Thymus (tissue), 11 donors: ENCODE results near the gene FHIT. TPM values are rescaled to one million over a fixed set of nuclear protein-coding genes. Genes with fewer than 3 reads are reported as not detected.
A peak's percentile ranks its signal among the peaks of the same experiment; 100 is the strongest.

Experiments used
- DNase-seq, 9 donors: peaks; one replicate each; pipeline ENCODE4 v3.0.0-alpha.2; 2013; ENCODE audit warnings: low spot score in 9 of 9, low read depth in 6 of 9, missing footprints in 1 of 9
- H3K27ac ChIP-seq, 2 donors: one replicate each; pipeline ENCODE4 v1.5.1; 2013; ENCODE audit warnings: control low read depth in 1 of 2, low read depth in 1 of 2, low read length in 1 of 2, mild to moderate bottlenecking in 1 of 2, moderate library complexity in 1 of 2
- H3K27me3 ChIP-seq, 2 donors: one replicate each; pipeline ENCODE4 v1.5.1; 2013; ENCODE audit warnings: low read length in 1 of 2; ENCODE audit not compliant: control insufficient read depth in 2 of 2, insufficient read depth in 1 of 2
- H3K36me3 ChIP-seq, 2 donors: one replicate each; pipeline ENCODE4 v1.5.1; 2013; ENCODE audit warnings: low read length in 1 of 2, mild to moderate bottlenecking in 1 of 2, moderate library complexity in 1 of 2; ENCODE audit not compliant: control insufficient read depth in 2 of 2, insufficient read depth in 2 of 2
- H3K4me1 ChIP-seq, 2 donors: one replicate each; pipeline ENCODE4 v1.5.1; 2013; ENCODE audit warnings: low read length in 2 of 2; ENCODE audit not compliant: control insufficient read depth in 2 of 2, insufficient read depth in 2 of 2
- H3K4me3 ChIP-seq, 2 donors: one replicate each; pipeline ENCODE4 v1.5.1; 2013; ENCODE audit warnings: low read length in 2 of 2, control low read depth in 1 of 2, mild to moderate bottlenecking in 1 of 2
- H3K9me3 ChIP-seq, 2 donors: one replicate each; pipeline ENCODE4 v1.5.1; 2013; ENCODE audit warnings: low read length in 1 of 2, mild to moderate bottlenecking in 1 of 2; ENCODE audit not compliant: control insufficient read depth in 2 of 2, insufficient read depth in 1 of 2
- WGBS: extraction: QIAGEN DNeasy Blood & Tissue Kit; methylation state at CpG from one replicate; pipeline ENCODE4 v1.1.7; 2013; 5-methylcytosine and 5-hydroxymethylcytosine counted together
- polyA plus RNA-seq: library from polyadenylated mRNA; stranded (reverse); fragments of 200-250 nt; gene quantifications from one replicate; pipeline ENCODE4 v1.2.3, GENCODE V29; 2013
- total RNA-seq: library from RNA; stranded (reverse); fragments of 120-200 nt; gene quantifications from one replicate; pipeline ENCODE4 v1.2.4, GENCODE V29; 2013
- donor health status: healthy.

The FHIT gene
- total and polyA plus RNA-seq, 2 donors = 9.2 to 13.2 TPM

DNA sequence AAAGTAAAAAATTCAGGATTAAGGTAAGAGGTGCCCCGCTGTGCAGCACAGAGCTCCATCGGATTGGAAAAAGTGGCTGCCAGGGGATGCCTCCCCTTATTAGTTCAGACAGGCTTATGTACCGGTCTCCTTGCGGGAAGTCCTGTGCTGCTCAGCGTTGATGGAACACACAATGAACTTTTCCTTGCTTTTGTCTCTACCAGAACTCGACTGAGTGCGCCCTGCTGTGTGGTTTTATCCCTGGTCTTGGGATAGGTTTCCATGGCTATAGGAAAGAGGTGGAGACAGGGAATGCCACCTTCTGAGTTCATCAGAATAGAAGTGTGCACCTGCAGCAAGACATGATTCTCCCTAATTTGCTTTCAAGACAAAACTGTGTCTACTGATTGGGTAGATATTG is 1455.5 kb downstream of the FHIT start:
- H3K9me3 ChIP-seq = no peaks in the 10 kb centered on the region
- 96% methylated on average over 7 of the region's 7 CpGs for WGBS

DNA sequence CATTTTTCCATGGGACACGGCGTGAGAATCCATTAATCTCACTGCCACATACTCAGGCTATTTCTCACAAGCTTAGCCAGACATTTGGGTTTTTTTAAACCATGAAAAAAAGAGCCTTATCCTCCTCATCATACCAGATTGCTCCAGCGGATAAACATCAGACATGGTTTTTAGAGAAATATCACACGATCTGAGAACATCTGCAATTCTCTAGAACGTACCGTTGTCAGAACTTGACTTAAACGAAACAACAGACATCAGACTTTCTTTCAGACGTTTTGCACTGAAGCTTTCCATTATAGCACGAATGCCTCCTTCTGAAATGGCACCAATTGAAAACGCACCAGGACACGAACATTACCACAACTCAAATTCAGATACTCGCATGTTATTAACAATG is 1457.3 kb downstream of the FHIT start:
- Histone ChIP-seq H3K27me3 (no peaks in the 10 kb centered on the region), H3K4me1 (peaks cover 23 to 52% of the 10 kb centered on the region in 2 donors), H3K27ac (peak overlapping the region; percentile 67 to 89), H3K36me3 (peaks cover 0 to 2% of the 10 kb centered on the region in 2 donors), H3K9me3 (no peaks in the 10 kb centered on the region), H3K4me3 (no peak overlapping the region)
- 42% methylated on average over 12 of the region's 12 CpGs for WGBS
- peak in 4 of 9 donors; percentile 51 to 80 (median 58) for DNase-seq

More for the DNA sequence above, 1455.5 kb downstream of the FHIT start:
- peaks cover 0 to 2% of the 10 kb centered on the region in 2 donors for H3K36me3 ChIP-seq
- H3K4me3 ChIP-seq = no peak overlapping the region
- peaks cover 30 to 65% of the 10 kb centered on the region in 2 donors for H3K4me1 ChIP-seq
- DNase-seq = no peak
- no peak overlapping the region for H3K27ac ChIP-seq
- no peaks in the 10 kb centered on the region for H3K27me3 ChIP-seq

DNA sequence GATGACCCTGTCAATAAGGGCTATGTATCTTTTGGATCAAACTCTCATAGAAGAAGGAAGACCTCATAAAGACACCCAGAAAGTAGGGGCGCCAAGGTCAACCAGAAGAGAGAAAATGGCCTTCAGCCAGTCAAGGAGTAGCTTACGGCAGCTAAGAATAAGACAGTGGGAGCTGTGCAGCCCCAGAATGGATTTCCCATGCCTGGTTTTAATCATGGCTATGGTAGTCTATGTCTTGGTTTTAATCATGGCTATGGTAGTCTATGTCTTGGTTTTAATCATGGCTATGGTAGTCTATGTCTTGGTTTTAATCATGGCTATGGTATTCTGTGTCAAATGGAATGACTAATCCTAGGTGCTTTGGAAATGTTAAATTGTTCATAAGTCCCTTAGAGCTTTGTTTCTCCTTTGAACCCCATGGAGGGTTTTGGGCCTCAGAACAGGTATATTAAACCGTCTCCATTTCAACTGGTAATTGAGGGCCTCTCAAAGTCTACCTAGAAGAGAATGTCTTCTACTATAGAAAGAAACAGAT is 1459.4 kb downstream of the FHIT start:
- H3K9me3 ChIP-seq = no peaks in the 10 kb centered on the region
- 82% methylated on average over 3 of the region's 3 CpGs for WGBS
- peaks cover 23 to 54% of the 10 kb centered on the region in 2 donors for H3K4me1 ChIP-seq
- H3K36me3 ChIP-seq = peaks cover 0 to 2% of the 10 kb centered on the region in 2 donors
- H3K4me3 ChIP-seq = no peak overlapping the region
- H3K27ac ChIP-seq = no peak overlapping the region
- DNase-seq = no peak
- no peaks in the 10 kb centered on the region for H3K27me3 ChIP-seq

DNA sequence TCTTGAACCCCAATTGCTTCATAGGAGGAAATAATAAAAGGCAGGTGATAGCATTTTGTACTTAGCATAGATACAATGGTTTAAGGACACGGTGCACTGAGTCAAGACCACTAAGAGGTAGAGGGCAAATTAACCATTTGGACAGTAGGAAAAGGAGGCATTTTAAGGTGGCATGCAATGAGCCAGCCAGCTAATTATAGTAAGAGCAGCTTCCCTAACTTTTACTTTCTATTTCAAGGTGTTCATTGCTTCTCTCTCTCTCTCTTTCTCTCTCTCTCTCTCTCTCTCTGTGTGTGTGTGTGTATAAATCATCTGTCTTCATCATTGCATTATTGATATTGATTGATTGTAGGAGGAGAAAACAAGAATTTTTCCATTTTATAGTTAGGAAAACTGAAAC is 1461.0 kb downstream of the FHIT start:
- DNase-seq = no peak
- WGBS = 70% methylated on average over 1 of the region's 1 CpG
- H3K27ac ChIP-seq = no peak overlapping the region

DNA sequence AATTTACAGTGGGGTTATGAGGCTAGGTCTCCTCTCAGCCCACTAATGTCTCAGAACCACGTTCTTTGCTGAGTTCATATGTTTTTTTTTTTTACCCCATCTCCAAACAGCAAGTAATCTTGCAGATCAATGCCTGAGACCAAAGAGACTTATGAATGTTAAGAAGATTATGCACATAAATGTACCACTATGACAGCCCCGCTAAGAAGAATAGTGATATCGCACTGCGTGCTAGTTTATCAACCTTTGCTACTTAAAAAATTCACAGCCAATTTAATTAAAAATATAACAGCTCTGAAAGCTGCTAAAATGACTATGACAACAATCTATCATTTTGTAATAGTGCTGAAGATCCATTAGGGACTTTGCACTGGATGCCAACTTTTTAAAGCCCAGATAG is 1462.5 kb downstream of the FHIT start:
- H3K4me3 ChIP-seq = no peak overlapping the region
- H3K36me3 ChIP-seq = peaks cover 0 to 2% of the 10 kb centered on the region in 2 donors
- H3K4me1 ChIP-seq = peaks cover 12 to 30% of the 10 kb centered on the region in 2 donors
- no peaks in the 10 kb centered on the region for H3K9me3 ChIP-seq
- WGBS = 95% methylated on average over 4 of the region's 4 CpGs
- H3K27ac ChIP-seq = no peak overlapping the region
- DNase-seq = no peak
- no peaks in the 10 kb centered on the region for H3K27me3 ChIP-seq

More for the DNA sequence above, 1461.0 kb downstream of the FHIT start:
- peaks cover 20 to 40% of the 10 kb centered on the region in 2 donors for H3K4me1 ChIP-seq
- no peaks in the 10 kb centered on the region for H3K9me3 ChIP-seq
- no peaks in the 10 kb centered on the region for H3K27me3 ChIP-seq
- H3K4me3 ChIP-seq = no peak overlapping the region
- H3K36me3 ChIP-seq = peaks cover 0 to 2% of the 10 kb centered on the region in 2 donors

DNA sequence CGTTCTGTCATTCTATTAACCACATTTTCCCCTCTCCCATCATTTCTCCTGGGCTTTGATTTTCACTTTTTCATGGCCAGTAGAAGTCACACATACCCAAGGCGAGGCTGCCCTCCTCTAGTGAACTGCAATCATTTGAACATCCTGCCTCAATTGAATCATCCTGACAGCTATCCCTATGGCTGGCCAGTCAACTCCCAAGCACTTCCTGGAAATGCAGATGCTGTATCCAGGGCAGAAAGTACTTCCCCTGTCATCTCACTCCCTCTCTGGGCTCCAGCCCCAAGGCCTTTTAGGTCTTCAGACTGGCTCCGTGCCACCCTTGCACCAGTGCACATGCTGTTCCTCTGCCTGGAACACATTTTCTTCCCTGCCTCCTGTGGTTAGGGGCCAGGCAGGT is 1463.1 kb downstream of the FHIT start:
- no peak for DNase-seq
- H3K4me1 ChIP-seq = peaks cover 6 to 24% of the 10 kb centered on the region in 2 donors
- H3K27ac ChIP-seq = no peak overlapping the region
- H3K9me3 ChIP-seq = no peaks in the 10 kb centered on the region
- H3K36me3 ChIP-seq = peaks cover 0 to 2% of the 10 kb centered on the region in 2 donors
- 98% methylated on average over 3 of the region's 3 CpGs for whole genome bisulfite sequencing
- no peak overlapping the region for H3K4me3 ChIP-seq
- no peaks in the 10 kb centered on the region for H3K27me3 ChIP-seq

DNA sequence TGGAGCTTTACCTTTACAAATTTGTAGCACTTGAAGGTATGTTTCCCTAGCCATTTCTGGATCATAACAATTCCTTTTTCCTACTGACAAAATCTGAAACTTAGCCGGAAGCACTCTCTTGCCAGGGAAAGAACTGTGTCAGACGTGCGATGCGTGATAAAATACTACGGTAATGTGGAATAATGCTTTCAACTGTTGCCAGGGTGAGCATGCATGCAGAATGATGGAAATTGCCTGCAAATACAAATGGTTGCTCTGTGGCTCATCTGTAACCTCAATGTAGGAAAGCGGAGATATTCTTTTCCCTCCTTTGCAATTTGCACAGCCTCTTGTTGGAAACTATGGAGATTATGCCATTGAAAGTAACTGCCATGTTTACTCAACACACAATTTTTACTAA is 1464.9 kb downstream of the FHIT start:
- Histone ChIP-seq H3K27me3 (no peaks in the 10 kb centered on the region), H3K4me1 (peaks cover 6 to 19% of the 10 kb centered on the region in 2 donors), H3K36me3 (peaks cover 0 to 2% of the 10 kb centered on the region in 2 donors), H3K9me3 (no peaks in the 10 kb centered on the region), H3K27ac (no peak overlapping the region), H3K4me3 (no peak overlapping the region)
- WGBS = 96% methylated on average over 6 of the region's 6 CpGs
- DNase-seq = no peak

DNA sequence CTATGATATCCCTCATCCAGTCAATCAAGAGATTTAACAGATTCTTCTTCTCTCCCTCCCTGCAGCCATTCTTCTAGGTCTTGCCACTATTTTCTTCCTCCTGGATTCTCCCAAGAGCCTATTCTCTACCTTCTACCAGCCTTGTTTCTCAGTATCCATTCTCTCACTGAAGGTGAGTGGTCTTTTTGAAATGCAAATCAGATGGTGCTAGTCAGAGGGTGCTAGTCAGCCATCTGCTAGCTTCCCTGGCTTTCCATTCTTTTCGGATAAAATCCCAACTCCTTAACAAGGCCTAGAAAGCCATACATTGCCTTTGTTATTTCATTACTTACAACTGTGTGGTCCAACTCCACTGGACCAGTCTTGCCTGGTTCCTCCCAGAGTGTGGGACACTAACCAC is 1467.1 kb downstream of the FHIT start:
- no peak overlapping the region for H3K4me3 ChIP-seq
- no peaks in the 10 kb centered on the region for H3K9me3 ChIP-seq
- no peaks in the 10 kb centered on the region for H3K36me3 ChIP-seq
- 100% methylated on average over 1 of the region's 1 CpG for WGBS
- DNase-seq = no peak
- no peaks in the 10 kb centered on the region for H3K27me3 ChIP-seq
- peaks cover 4 to 10% of the 10 kb centered on the region in 2 donors for H3K4me1 ChIP-seq
- no peak overlapping the region for H3K27ac ChIP-seq

DNA sequence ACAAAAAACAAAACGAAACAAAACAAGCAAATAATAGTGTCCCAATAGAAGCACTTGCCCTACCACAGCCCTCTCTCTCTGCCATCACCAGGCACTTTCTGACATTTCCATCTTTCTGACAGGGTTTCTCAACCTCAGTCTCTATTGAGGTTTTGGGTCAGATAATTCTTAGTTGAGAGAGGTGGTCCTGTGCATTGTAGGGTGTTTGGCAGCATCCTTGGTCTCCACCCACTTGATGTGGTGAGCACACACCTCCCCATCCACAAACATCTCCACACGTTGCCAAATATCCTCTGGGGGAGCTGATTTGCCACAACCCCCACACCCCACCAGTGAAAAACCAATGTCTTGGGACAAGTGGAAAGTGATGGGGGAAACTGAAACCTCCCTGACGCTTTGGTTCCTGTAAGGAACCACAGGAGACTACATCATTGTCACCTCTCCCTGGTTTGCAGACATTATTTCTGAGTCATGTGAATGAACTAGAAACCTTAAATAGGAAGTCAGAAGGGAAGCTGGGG is 1467.7 kb downstream of the FHIT start:
- no peak overlapping the region for H3K27ac ChIP-seq
- no peak overlapping the region for H3K4me3 ChIP-seq
- WGBS = 56% methylated on average over 3 of the region's 3 CpGs
- peaks cover 0 to under 1% of the 10 kb centered on the region in 2 donors for H3K27me3 ChIP-seq
- no peak for DNase-seq
- H3K9me3 ChIP-seq = no peaks in the 10 kb centered on the region
- peaks cover 4 to 9% of the 10 kb centered on the region in 2 donors for H3K4me1 ChIP-seq
- H3K36me3 ChIP-seq = no peaks in the 10 kb centered on the region
